GM18951 (cell line): ENCODE data around the gene RHBDF1.

Experiments used
- POLR2A ChIP-seq: IDR thresholded peaks from 4 replicates; pipeline ENCODE4 v1.6.1; 2011; ENCODE audit warnings: mild to moderate bottlenecking; ENCODE audit not compliant: insufficient read length, insufficient read depth; ENCODE audit errors: extremely low read depth
- in situ Hi-C: fragments of 300-500 bp; cut with MboI; formaldehyde crosslinking; loops from one replicate; pipeline ENCODE4 v1.12.0; 2022; ENCODE audit warnings: low sequenced_read_pairs, mixed read lengths, inconsistent platforms; ENCODE audit not compliant: unreplicated experiment

Gene RHBDF1

DNA sequence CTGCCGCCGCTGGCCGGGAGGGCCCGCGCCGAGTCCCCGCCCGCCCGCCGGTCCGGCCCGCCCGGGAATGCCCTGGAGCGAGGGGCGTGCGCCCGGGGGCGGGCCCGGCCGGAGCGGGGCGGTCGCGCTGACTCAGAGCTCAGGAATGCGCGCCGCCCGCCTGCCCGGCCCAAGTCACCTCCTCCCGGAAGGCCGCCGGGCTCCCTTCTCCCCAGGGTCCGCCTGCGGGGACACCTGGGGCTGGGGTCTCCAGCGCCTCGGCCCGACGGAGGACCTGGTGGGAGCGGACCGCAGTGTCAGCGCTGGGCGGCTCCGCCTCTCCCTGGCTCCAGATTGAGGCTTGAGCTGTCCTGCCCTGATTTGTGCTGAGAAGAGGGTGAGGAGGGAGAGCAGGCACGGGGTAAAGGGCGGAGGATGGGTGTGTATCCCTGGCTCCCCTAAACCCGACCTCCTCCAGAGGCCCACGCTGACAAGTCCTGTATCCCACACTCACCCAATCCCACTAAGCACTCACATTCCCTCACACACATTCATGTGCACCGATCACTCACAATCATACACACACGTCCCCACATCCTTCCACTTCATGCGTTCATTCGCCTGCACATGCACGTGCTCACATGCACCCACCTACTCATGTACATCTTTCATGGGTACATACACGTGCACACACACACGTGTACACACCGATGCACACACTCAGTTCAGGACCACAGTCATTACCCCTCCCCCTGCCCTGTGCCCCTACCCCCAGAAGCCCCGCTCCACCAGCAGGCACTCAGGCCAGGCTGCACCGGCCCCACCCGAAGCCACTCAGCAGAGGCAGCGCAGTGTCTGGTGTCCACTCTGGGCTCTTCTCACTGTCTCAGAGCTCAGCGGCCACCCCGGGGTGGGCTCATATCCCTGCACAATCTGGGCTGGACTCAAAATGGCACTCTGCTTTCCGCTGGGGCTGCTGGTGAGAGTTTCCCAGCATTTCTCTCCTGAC lies at the start of gene RHBDF1:
Gene RHBDF1 (minus strand): TSS at position 71 of the 988 bp plus-strand sequence. CDS start 7,616 bp downstream, outside the sequence.
- no peak for TF ChIP-seq POLR2A
- in situ Hi-C loops: no loop called here

DNA sequence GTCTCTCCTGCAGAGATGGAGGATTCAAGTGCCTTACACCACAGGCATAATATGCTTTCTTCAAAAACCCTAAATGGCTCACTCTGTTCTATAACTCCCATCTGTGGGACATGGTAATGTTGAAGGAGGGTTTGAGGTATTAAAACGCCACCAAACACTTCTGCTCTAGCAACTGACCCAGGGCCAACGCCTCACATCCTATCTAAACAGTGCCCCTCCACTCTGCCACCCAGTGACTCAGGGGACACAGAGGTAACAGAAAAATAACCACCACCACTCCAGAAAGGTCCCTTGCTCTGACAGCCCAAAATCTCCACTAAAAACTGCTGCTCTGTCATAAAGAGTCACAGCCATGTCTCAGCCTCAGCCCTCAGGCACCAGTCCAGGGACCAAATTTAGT lies 48.3 kb upstream of the RHBDF1 start:
- in situ Hi-C loops: no loop called here
- TF ChIP-seq POLR2A: no peak

- no peak for TF ChIP-seq POLR2A
- in situ Hi-C loops: no loop called here
Measured at GRCh38 chr16:119835-120491, 47.5 kb upstream of the RHBDF1 start.

GRCh38 chr16:119295-119694 lies 46.9 kb upstream of the RHBDF1 start:
- no peak for TF ChIP-seq POLR2A
- in situ Hi-C loops: no loop called here

DNA sequence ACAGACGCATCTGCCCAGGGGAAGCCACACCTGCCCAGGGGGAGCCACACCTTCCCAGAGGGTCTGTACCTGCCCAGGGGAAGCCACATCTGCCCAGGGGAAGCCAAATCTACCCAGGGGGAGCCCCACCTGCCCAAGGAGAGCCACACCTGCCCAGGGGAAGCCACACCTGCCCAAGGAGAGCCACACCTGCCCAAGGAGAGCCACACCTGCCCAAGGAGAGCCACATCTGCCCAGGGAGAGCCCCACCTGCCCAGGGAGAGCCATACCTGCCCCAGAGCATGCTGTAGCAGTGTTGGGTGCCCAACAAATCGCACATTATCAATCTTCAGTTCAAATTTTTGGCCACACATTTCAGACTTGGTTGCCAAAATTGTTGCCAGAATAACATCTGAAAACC lies 46.4 kb upstream of the RHBDF1 start:
- no peak for TF ChIP-seq POLR2A
- in situ Hi-C loops: no loop called here

DNA sequence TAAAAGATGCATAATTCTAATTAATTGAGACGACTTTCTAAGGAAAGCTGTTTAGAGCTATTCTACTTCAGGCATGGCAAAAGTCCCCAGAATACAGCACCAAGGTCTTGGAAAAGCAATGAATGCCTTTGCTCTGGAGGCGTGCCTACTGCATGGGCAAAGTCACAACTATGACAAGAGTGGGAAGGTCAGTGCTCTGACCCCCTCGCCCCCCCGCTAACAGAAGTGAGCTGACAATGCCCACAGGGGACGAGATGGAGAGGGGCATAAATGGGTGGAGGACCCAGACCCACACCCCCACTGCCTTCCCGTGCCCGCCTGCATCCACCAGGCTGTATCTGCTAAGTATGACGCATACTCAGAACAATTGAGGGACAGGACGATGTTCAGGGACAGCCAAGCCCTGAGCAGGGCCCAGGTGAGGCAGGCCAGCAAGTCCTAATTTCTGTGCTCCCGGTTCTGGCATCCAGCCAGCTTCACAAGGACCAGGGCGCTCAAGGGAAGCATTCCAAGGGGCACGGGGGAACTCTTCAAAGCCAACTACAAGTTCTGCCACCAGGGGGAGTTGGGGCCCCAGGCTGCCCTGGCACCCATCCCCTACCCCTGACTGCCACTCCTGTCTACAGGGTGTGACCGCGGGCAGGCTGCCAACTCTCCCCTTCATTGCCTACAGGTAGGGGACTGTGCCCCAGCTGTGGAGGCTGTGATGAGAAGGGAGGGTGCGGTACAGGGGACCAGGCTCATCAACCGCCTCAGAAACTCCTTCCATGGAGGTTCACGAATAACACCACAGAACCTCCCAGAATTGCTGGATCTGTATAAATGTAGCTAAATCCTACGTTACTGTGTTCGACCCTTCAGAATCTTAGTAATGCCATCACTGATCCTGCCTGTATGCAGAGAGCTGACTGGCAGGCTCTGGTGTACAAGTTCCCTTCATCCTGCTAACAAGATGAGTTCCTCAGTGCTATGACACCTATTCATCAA lies 45.2 kb upstream of the RHBDF1 start:
- in situ Hi-C loops: no loop called here
- no peak for TF ChIP-seq POLR2A

GRCh38 chr16:116015-116414 lies 43.6 kb upstream of the RHBDF1 start:
- in situ Hi-C loops: no loop called here
- TF ChIP-seq POLR2A: no peak

DNA sequence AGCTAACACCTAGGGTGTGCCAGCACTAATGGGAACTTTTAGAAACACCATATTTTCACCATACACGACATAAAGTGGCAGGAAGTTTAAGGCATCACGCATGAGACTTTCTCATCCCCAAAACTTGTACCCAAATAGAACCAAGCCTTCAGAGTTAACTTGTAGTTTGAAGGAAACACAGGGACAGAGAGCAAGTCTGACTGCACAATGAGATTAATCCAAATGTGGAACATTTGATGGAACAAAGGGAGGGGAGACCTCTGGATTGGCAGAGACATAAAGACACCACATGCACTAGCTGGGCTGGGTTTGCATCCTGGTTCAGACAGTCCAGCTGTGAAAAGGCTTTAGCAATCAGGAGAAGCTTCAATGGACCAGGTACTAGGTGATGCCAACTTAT lies 41.9 kb upstream of the RHBDF1 start:
- no peak for TF ChIP-seq POLR2A
- in situ Hi-C loops: no loop called here

GRCh38 chr16:112153-112840 lies 39.9 kb upstream of the RHBDF1 start:
- in situ Hi-C loops: no loop called here
- TF ChIP-seq POLR2A: no peak

DNA sequence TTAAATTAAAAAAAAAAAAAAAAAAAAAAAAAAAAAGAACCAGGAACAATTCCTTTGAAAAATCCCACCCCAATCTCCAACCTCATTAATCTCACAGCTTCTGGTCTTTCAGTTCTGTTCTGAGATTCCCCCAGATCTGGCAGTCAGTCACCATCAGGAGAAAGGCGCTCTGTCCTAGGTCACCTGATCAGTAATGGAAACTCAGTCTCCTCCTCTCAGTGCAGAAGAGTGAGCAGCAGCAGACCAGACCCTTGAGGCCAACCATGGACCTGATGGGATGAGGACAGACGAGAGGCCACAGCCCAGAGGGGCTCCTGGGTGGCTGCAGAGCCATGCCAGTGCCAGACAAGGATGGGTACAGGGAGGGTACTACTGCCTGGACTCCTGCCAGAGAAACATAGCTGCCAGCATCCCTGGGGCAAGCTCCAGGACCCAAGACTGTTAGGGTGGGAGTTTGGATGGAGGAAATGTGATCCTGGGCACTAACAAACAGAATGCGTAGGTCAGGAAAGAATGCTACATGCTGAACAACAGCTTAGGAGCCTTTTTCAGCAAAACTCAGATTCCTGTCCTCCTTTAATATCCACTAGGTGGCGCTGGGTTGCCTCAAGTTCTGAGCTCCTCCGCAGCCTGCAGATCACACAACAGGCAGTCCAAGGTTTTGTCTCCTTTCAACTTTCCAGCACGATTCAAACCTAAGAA lies 34.3 kb upstream of the RHBDF1 start:
- no peak for TF ChIP-seq POLR2A
- in situ Hi-C loops: no loop called here

DNA sequence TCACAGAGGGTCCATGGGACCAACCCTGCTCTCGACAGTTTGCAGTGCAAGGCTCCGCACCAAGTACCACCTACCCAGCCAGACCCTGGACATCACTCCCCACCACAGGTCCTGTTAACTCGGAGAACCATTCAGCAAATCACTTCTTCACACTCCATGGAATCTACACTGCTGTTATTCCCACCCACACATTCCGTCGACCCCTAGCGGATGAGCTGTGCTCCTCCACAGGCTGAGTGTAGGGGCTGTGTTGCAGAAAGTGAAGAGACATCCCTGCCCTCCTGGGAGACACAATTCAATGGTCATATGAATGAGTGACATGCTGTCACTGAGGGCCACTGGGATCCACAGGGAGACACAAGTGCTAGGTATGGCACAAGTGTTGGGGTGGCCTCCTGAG lies 33.1 kb upstream of the RHBDF1 start:
- in situ Hi-C loops: no loop called here
- TF ChIP-seq POLR2A: no peak

DNA sequence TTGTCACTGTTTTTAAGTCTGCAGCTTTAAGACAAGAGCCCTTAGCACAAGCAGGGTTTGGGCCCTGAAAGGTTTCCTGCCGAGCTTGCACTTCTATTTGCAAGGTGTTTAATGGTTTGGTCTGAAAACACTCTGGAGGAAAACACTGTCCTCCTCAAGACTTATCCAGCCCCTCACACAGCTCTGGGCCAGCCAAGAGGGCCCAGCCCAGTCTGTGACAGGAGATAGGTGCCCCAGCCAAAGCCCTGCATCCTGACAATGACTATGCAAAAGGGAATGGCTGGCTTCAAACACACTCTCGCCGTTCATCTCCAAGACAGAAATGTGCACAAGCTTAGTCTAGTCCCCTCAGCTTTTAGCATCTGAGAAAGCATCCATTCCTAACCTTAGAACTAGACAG lies 32.5 kb upstream of the RHBDF1 start:
- no peak for TF ChIP-seq POLR2A

DNA sequence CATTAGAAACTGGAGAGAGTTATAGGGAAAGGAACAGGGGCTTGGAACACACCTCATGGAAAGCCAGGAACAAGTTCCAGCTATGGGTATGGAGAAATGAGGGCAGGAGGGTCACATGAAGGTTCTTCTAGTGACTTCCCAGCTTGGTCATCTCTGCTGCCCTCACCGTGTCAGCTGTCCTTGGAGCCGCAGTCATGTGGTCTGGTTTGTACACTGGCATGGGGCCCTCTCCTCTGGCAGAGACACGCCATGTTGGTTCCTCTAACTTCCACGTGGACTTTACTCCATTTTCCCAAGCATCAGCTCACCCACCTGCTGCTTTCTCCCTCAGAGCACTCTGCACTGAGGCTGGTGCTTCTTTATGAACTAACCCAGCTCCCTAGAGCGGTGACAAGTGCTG lies 31.9 kb upstream of the RHBDF1 start:
- in situ Hi-C loops: no loop called here
- TF ChIP-seq POLR2A: no peak

More for the DNA sequence above, 32.5 kb upstream of the RHBDF1 start:
- in situ Hi-C loops: no loop called here
